NB4 (cell line): Measurements from ENCODE around the gene PTPN23.

Experiments
- DNase-seq: peaks from one replicate; pipeline ENCODE4 v3.0.0; 2010; ENCODE audit warnings: low read depth
- H3K4me3 ChIP-seq: one replicate; pipeline ENCODE4 v1.5.1; 2011; ENCODE audit warnings: mild to moderate bottlenecking, low read depth, low read length, moderate library complexity
- CTCF ChIP-seq: IDR thresholded peaks from one replicate; pipeline ENCODE4 v1.5.1; 2012; ENCODE audit warnings: low read depth, low read length
- MAX ChIP-seq: IDR thresholded peaks from 2 replicates; pipeline ENCODE4 v1.6.1; 2011; ENCODE audit warnings: low read depth, low read length
- MYC ChIP-seq: IDR thresholded peaks from 2 replicates; pipeline ENCODE4 v1.6.1; 2011; ENCODE audit warnings: low read depth, low read length
- POLR2A ChIP-seq: IDR thresholded peaks from 2 replicates; pipeline ENCODE4 v1.6.1; 2011; ENCODE audit warnings: mild to moderate bottlenecking; ENCODE audit not compliant: insufficient read length; ENCODE audit errors: extremely low read depth

The PTPN23 gene

GRCh38 chr3:47376393-47376792 lies 4.4 kb upstream of the PTPN23 start:
- no peak for DNase-seq
- H3K4me3 ChIP-seq: no peak overlapping the region
- TF ChIP-seq MAX (no peak), MYC (no peak)

- peak; percentile 62 for DNase-seq
- H3K4me3 ChIP-seq: no peak overlapping the region
- TF ChIP-seq POLR2A (no peak), MAX (no peak), CTCF (no peak)
Observed at GRCh38 chr3:47377186-47377585, 3.6 kb upstream of the PTPN23 start.

- TF ChIP-seq CTCF: no peak
- H3K4me3 ChIP-seq: peak overlapping the region; percentile 2
- DNase-seq: no peak
Observed at GRCh38 chr3:47378869-47379268, 2.0 kb upstream of the PTPN23 start.

GRCh38 chr3:47379411-47379899 lies 1.4 kb upstream of the PTPN23 start:
- no peak for DNase-seq
- H3K4me3 ChIP-seq: peak overlapping the region; percentile 80
- no peak for TF ChIP-seq MAX
- no peak for TF ChIP-seq MYC
- no peak for TF ChIP-seq CTCF
- TF ChIP-seq POLR2A: no peak

GRCh38 chr3:47380026-47380600 lies 708 bp upstream of the PTPN23 start:
- TF ChIP-seq POLR2A: no peak
- TF ChIP-seq MAX: no peak
- TF ChIP-seq CTCF: no peak
- no peak for DNase-seq
- peak overlapping the region; percentile 80 for H3K4me3 ChIP-seq

GRCh38 chr3:47381317-47382157 lies 716 bp downstream of the PTPN23 start:
- H3K4me3 ChIP-seq: peak overlapping the region; percentile 80
- TF ChIP-seq MAX (peak; percentile 37; the same call in 1 of the 2 replicates), POLR2A (peak; percentile 79), CTCF (no peak)
- DNase-seq: peak; percentile 93
